Measurements from ENCODE around the gene CILP2.

Gene CILP2

DNA sequence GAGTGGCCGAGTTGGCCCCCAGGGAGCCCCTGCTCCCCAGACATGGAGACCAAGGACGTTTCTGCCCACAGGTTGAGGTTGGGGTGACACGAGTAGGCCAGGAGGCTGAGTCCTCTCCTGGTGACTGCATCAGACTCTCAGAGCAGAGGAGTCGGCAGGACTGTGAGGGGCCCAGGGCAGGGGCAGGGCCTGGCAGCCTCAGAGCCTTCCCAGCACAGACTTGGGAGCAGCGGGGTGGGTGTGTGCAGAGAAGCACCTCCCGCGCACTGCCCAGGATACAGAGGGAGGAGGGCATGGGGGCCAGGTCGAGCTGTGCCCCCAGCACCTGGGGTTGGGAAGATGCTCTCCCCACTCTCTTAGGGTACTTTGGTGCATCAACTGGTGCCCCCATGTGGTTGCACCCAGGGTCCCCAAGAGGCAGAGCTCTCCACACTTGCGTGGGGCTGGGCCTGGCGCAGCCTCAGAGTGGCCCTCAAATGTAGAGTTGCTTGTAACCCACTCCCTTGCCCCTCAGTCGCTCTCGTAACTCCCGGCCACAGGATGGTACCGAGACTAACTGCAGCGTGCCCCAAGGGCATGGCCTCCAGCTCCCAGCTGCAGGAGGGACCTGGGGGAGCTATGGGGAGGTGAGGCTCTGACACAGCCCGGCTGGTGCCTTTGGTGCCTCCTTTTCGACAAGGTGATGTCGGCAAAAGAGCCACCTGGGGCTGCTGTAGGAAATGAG lies 38.6 kb upstream of the CILP2 start:
- no peak for TF ChIP-seq GATA3 (IDR thresholded peaks at IDR 0.05; ENCODE audit: low read depth, low read length)
- TF ChIP-seq GATA2 (IDR thresholded peaks at IDR 0.05; ENCODE audit: low read depth, low read length): no peak

- TF ChIP-seq GATA3 (IDR thresholded peaks at IDR 0.05; ENCODE audit: low read depth, low read length) (no peak), GATA2 (IDR thresholded peaks at IDR 0.05; ENCODE audit: low read depth, low read length) (no peak)
Measured at GRCh38 chr19:19500975-19501644, 37.0 kb upstream of the CILP2 start.

- no peak for TF ChIP-seq GATA2 (IDR thresholded peaks at IDR 0.05; ENCODE audit: low read depth, low read length)
- TF ChIP-seq GATA3 (IDR thresholded peaks at IDR 0.05; ENCODE audit: low read depth, low read length): no peak
Measured at GRCh38 chr19:19501798-19502197, 36.3 kb upstream of the CILP2 start.

DNA sequence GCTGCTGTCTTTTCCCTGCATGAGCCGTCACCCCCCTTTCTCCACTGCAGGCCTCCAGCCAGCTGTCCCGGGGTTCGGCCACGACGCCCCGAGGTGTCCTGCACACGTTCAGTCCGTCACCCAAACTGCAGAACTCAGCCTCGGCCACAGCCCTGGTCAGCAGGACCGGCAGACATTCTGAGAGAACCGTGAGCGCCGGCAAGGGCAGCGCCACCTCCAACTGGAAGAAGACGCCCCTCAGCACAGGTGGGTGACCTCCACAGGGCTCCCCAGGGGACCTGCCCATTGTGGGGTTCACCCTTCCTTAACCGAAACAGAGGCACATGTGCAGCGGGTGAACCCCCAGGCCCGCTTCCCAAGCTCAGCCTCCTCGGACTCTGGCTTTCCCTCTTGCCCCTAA lies 35.8 kb upstream of the CILP2 start:
- TF ChIP-seq GATA3 (IDR thresholded peaks at IDR 0.05; ENCODE audit: low read depth, low read length): no peak
- TF ChIP-seq GATA2 (IDR thresholded peaks at IDR 0.05; ENCODE audit: low read depth, low read length): no peak

DNA sequence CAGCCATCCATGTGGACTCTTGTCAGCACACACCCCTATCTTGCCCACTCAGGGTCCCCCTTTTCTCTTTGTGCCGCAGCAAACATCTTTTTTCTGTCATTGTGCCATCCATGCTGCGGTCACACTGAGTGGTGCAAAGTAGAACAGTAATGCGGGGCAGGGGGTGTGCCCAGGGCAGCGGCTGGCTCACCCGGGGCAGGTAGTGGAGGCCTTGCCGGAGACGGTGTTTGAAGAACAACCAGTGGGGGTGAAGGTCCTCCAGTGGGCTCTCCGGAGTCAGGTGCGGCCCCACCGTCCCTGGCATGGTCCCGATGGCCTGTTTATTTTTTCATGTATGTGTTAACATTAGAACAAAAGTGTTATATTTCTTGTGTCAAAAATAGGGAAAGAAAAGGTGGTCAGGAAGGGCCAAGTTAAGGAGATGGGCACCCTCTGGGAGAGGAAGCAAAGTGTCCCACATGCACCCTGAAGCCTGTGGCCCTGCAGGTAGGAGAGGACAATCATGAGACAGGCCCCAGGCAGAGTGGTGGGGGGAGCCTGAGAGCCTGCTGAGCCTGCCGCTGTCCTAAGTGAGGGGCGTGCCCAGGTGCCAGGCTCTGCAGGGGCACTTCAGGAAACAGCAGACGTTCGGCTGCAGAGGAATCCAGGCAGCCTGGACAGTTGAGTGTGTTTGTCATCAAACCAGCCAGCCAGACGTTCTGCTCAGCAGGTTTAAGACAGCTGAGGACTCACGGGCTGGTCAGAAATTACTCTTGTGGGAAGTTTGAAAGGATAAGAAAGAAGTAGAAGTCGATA lies 35.1 kb upstream of the CILP2 start:
- no peak for TF ChIP-seq GATA3 (IDR thresholded peaks at IDR 0.05; ENCODE audit: low read depth, low read length)
- no peak for TF ChIP-seq GATA2 (IDR thresholded peaks at IDR 0.05; ENCODE audit: low read depth, low read length)

DNA sequence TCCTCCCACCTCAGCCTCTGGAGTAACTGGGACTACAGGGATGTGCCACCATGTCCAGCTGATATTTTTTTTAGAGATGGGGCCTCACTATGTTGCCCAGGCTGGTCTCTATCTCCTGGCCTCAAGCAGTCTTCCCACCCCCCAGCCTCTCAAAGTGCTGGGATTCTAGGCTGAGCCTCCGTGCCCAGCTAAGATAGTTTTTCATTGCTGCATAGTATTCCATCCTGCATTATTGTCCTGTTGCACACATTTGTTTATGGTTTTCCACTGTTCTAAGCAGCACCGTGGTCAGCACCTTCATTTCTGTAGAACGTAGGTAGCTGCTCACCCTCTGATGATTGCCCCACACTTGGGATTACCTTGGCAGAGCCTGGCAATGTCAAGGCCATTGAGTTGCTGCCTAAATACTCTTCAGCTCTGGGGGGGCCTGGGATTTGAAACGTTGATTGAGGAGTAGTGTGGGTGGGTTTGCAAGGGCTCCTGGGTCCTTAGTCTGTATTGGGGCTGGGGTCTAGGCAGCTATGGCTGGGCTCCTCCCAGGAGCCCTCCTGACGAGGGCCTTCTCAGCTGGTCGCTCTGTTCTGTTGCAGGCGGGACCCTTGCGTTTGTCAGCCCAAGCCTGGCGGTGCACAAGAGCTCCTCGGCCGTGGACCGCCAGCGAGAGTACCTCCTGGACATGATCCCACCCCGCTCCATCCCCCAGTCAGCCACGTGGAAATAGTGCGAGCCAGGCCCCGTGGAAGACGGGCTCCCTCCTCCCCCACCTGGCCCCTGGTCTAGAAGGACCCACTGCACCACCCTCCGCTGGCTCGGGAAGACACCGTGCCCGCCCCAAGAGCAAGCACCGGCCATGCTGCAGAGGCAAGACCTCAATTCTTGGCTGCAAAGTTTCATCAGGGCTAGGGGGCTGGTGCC lies 33.1 kb upstream of the CILP2 start:
- TF ChIP-seq GATA3 (IDR thresholded peaks at IDR 0.05; ENCODE audit: low read depth, low read length): no peak

- TF ChIP-seq GATA2 (IDR thresholded peaks at IDR 0.05; ENCODE audit: low read depth, low read length) (no peak), GATA3 (IDR thresholded peaks at IDR 0.05; ENCODE audit: low read depth, low read length) (no peak)
Measured at GRCh38 chr19:19505669-19506326, 32.3 kb upstream of the CILP2 start.

- TF ChIP-seq GATA2 (IDR thresholded peaks at IDR 0.05; ENCODE audit: low read depth, low read length) (no peak), GATA3 (IDR thresholded peaks at IDR 0.05; ENCODE audit: low read depth, low read length) (no peak)
Measured at GRCh38 chr19:19506592-19506991, 31.5 kb upstream of the CILP2 start.

GRCh38 chr19:19507354-19507753 lies 30.7 kb upstream of the CILP2 start:
- TF ChIP-seq GATA2 (IDR thresholded peaks at IDR 0.05; ENCODE audit: low read depth, low read length) (no peak), GATA3 (IDR thresholded peaks at IDR 0.05; ENCODE audit: low read depth, low read length) (no peak)

DNA sequence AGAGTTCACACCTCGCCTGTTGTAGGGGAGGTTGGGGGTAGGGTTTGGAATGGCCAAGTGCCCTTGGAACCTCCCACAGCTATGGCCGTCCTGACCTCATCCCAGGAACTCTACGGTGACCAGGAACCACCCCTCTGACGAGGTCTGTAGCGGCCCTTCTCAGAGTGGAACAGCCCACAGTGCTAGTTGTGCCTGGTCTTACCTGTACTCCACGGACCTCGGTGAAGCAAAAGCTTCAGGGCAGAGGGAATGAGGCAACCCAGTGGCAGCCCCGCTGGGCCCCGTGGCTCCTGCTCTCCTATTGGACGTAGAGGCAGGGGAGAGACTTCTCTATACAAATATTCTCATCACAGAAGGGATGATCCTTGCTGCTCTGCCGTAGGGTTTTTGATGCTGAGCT lies 29.8 kb upstream of the CILP2 start:
- TF ChIP-seq GATA3 (IDR thresholded peaks at IDR 0.05; ENCODE audit: low read depth, low read length) (no peak), GATA2 (IDR thresholded peaks at IDR 0.05; ENCODE audit: low read depth, low read length) (no peak)

DNA sequence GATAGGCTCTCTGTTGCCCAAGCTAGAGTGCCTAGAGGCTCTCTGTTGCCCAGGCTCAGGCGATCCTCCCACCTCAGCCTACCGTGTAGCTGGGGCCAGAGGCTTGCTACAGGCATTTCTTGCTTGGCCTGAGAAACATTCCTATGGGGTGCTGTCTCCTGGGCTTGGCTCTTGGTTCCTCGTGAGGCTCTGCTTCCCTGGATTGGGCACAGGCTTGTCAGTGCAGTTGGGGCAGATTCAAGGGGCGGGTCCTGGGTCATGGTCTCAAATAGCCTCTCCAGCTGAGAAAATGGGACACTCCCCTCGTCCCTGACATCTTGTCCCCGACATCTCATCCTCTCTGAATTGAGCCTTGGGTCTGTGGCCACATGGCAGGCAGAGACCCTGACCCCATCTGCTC lies 27.6 kb upstream of the CILP2 start:
- no peak for TF ChIP-seq GATA3 (IDR thresholded peaks at IDR 0.05; ENCODE audit: low read depth, low read length)
- no peak for TF ChIP-seq GATA2 (IDR thresholded peaks at IDR 0.05; ENCODE audit: low read depth, low read length)

- TF ChIP-seq GATA3 (IDR thresholded peaks at IDR 0.05; ENCODE audit: low read depth, low read length): no peak
- TF ChIP-seq GATA2 (IDR thresholded peaks at IDR 0.05; ENCODE audit: low read depth, low read length): no peak
Measured at GRCh38 chr19:19513682-19514081, 24.4 kb upstream of the CILP2 start.

- TF ChIP-seq GATA2 (IDR thresholded peaks at IDR 0.05; ENCODE audit: low read depth, low read length) (no peak), GATA3 (IDR thresholded peaks at IDR 0.05; ENCODE audit: low read depth, low read length) (no peak)
Measured at GRCh38 chr19:19514215-19514657, 23.8 kb upstream of the CILP2 start.
